Spinal cord (tissue), 10 donors: ENCODE results near the gene DELE1. TPM values are rescaled to one million over a fixed set of nuclear protein-coding genes. Genes with fewer than 3 reads are reported as not detected.

ENCODE experiments used
- DNase-seq, 6 donors: peaks; one replicate each; pipeline versions ENCODE4 v3.0.0 to v3.0.0-alpha.2; 2013 to 2015; ENCODE audit warnings: low spot score in 6 of 6, low read depth in 4 of 6
- H3K27ac ChIP-seq: one replicate; pipeline ENCODE4 v1.5.1; 2013; ENCODE audit warnings: low read depth, low read length, control low read depth
- H3K27me3 ChIP-seq: one replicate; pipeline ENCODE4 v1.6.1; 2013; ENCODE audit warnings: low read length; ENCODE audit not compliant: control insufficient read depth, insufficient read depth
- H3K36me3 ChIP-seq: one replicate; pipeline ENCODE4 v1.6.1; 2013; ENCODE audit warnings: low read length; ENCODE audit not compliant: control insufficient read depth, insufficient read depth
- H3K4me1 ChIP-seq: one replicate; pipeline ENCODE4 v1.6.1; 2013; ENCODE audit warnings: low read length; ENCODE audit not compliant: control insufficient read depth, insufficient read depth
- H3K4me3 ChIP-seq: one replicate; pipeline ENCODE4 v1.5.1; 2013; ENCODE audit warnings: low read depth, low read length, control low read depth
- H3K9me3 ChIP-seq: one replicate; pipeline ENCODE4 v1.6.1; 2013; ENCODE audit warnings: low read length; ENCODE audit not compliant: control insufficient read depth, insufficient read depth
- WGBS: methylation state at CpG from one replicate; pipeline ENCODE4 v1.1.5; 2013; ENCODE audit warnings: missing lambda C conversion rate; ENCODE audit not compliant: insufficient coverage; 5-methylcytosine and 5-hydroxymethylcytosine counted together
- polyA plus RNA-seq, 2 donors: library from polyadenylated mRNA; unstranded; fragments of 120-200 nt; gene quantifications; one replicate each; pipeline ENCODE4 v1.2.1, GENCODE V29; 2013; ENCODE audit not compliant: insufficient read length in 2 of 2
- total RNA-seq, 2 donors: library from RNA; depleted of rRNA in 1 of 2; stranded (reverse); fragments of 120-200 nt in 1 of 2; fragments of >200 nt in 1 of 2; gene quantifications; one replicate each; pipeline versions ENCODE4 v1.2.3 to v1.2.4, GENCODE V29; 2013 to 2014
- donor health status: healthy.

Gene DELE1
- total and polyA plus RNA-seq, 4 donors: 41.4 to 94.2 (median 82.3) TPM

DNA sequence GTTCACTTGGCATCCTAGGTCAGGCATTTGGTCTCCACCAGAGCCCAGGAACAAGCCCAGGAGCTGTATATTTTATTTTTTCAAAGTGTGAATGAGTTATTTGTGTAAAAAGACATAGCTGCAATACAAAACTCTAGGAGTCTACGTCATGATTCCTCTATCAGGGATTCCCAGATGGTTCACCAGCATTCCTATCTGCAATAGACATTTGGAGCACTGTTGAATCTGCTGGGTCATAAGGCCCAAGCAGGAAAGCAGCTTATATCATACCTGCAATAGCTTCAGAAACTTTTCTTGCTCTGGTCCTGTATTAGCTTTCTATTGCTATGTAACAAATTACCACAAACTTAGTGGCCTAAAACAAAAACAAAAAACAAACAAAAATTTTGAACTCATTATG is 16.7 kb upstream of the DELE1 start:
- no peak overlapping the region for H3K27ac ChIP-seq
- H3K36me3 ChIP-seq: no peaks in the 10 kb centered on the region
- no peaks in the 10 kb centered on the region for H3K4me1 ChIP-seq
- H3K9me3 ChIP-seq: no peaks in the 10 kb centered on the region
- no peaks in the 10 kb centered on the region for H3K27me3 ChIP-seq
- no peak for DNase-seq
- 0% methylated on average over 1 of the region's 1 CpG for WGBS
- no peak overlapping the region for H3K4me3 ChIP-seq

DNA sequence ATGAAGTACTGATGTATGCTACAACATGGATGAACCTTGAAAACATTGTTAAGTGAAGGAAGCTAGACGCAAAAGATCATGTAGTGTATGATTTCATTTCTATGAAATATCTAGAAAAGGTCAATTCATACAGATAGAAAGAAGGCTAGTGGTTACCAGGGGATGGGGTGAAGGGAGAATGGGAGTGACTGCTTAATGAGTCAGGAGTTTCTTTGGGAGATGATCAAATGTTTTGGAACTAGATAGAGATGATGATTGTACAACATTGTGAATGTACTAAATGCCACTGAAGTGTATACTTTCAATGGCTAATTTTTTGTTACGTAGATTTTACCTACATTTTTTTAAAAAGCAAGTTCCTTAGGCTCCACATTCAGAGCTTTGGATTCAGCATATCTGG is 14.9 kb upstream of the DELE1 start:
- Histone ChIP-seq H3K4me1 (peaks cover 5% of the 10 kb centered on the region), H3K9me3 (no peaks in the 10 kb centered on the region), H3K36me3 (no peaks in the 10 kb centered on the region), H3K27me3 (no peaks in the 10 kb centered on the region), H3K4me3 (no peak overlapping the region), H3K27ac (no peak overlapping the region)
- no CpG with 5 or more reads among the region's 2 CpGs for WGBS
- DNase-seq: no peak

DNA sequence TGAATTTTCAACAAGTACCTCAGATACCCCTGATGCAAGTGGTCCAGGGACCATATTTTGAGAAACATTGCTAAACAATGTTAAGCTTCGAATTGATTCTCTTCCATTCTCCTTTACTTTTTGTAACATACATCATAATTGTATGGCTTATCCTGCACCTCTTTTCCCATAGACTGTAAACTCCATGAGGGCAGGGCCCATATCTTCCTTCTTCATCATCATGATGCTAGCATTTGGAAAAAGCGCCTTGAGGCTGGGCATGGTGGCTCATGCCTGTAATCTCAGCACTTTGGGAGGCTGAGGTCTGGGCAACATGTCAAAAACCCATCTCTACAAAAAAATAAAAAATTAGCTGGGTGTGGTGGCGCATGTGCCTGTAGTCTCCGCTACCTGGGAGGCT is 14.5 kb upstream of the DELE1 start:
- Histone ChIP-seq H3K4me3 (no peak overlapping the region), H3K36me3 (no peaks in the 10 kb centered on the region), H3K4me1 (peaks cover 9% of the 10 kb centered on the region), H3K27ac (no peak overlapping the region), H3K9me3 (no peaks in the 10 kb centered on the region), H3K27me3 (no peaks in the 10 kb centered on the region)
- no peak for DNase-seq
- WGBS: 20% methylated on average over 2 of the region's 4 CpGs

DNA sequence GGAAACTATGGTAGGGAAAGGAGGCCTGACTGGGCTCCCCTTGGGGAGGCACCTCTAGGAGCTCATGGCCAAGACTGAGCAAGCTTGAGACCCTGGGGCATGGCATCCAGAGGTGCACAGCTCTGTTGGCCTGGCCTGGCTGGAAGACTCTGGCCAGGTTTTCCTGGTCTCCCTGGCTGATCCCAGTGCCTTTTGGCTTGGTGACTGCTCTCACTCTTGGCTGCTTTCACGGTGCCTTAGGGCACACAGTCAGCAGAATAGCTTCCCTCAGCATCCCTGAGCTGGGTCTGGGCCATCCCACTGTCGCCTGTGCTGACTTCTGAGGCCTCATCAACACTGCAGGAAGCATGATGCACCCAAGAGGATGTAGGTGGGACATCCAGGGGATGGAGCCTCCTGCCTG is 13.4 kb upstream of the DELE1 start:
- H3K36me3 ChIP-seq: no peaks in the 10 kb centered on the region
- DNase-seq: no peak
- H3K4me1 ChIP-seq: peaks cover 12% of the 10 kb centered on the region
- H3K9me3 ChIP-seq: no peaks in the 10 kb centered on the region
- H3K27ac ChIP-seq: no peak overlapping the region
- WGBS: 49% methylated on average over 2 of the region's 2 CpGs
- H3K4me3 ChIP-seq: no peak overlapping the region
- no peaks in the 10 kb centered on the region for H3K27me3 ChIP-seq

DNA sequence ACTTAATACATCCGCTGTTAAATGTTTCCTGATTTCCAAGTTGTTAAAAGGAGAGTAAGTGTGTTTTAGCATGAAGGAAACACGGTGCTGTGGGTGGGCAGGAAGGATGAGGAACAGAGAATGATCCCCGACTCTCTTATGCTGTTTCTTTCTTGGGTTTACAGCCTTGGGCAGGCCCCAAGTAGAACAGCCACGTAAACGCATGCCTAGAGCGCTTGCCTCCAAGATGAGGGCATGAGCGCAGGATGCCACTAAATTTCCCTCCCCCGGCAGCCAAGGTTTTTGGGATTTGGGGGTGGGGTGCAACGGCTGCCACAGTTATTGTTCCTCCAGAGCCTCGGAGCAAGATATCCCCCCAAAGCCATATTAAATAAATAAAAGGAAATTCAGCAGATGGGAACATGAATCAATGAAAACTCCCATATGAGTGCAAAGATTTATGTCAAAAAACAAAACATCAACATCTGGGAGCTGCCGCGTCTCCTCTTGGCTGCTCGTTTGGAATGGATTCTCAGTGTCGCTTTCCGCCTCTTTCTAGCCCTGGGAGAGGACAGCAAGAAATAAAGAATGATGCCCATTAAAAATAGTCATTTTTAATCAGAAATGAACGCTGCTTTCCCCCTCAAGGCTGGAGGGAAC is 10.0 kb upstream of the DELE1 start:
- Histone ChIP-seq H3K27ac (peak overlapping the region; percentile 27), H3K4me3 (peak overlapping the region; percentile 35), H3K4me1 (peaks cover 12% of the 10 kb centered on the region), H3K27me3 (no peaks in the 10 kb centered on the region), H3K36me3 (no peaks in the 10 kb centered on the region), H3K9me3 (no peaks in the 10 kb centered on the region)
- peak in 4 of 6 donors; percentile 4 to 84 (median 27) for DNase-seq
- 10% methylated on average over 9 of the region's 16 CpGs for WGBS

DNA sequence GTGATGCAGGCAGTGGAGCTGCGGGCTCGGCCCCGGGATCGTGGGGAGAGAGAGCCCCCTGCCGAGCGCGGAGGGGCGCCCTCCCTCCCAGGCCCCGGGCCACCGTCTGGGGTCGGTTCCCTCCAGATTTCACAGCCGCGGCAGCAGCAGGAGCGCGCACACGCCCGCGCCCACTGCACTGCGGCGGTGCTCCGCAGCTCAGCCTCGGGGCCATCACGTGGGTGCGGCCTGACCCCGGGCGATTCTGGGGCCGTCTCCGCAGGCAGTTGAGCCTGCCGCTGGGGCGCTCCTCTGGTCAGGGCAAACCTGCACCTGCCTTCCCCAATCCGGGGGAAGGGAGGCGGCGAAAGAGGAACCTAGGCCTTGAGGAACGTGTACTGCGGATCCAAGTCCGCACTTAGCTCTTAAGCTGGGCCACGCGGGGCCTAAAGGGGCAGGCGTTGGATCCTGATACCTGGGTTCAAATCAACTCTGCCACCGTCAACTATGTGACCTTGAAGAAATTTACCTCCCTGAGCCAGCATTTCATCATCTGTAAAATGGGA is 9.4 kb upstream of the DELE1 start:
- Histone ChIP-seq H3K4me3 (peak overlapping the region; percentile 35), H3K9me3 (no peaks in the 10 kb centered on the region), H3K27ac (peak overlapping the region; percentile 27), H3K27me3 (no peaks in the 10 kb centered on the region), H3K36me3 (no peaks in the 10 kb centered on the region), H3K4me1 (peaks cover 12% of the 10 kb centered on the region)
- WGBS: 8% methylated on average over 38 of the region's 40 CpGs
- DNase-seq: peak in 5 of 6 donors; percentile 21 to 74 (median 23)

DNA sequence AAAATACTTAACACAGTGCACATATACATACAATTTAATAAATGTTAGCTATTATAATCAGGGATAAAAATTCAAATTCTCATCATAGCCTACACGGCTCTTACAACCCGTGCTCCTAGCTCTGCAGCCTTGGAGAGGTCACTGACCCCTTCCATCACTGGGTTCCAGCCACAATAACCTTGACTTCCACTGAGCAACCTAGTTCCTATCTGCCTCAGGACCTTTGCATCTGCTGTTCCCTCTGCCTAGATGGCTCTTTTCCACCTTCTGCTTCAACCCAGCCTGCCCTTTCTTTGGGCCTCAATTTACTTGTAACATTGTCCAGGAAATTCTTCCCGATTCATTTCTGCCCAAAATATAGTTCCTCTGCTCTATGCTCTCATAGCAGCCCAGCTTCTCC is 8.9 kb upstream of the DELE1 start:
- Histone ChIP-seq H3K36me3 (no peaks in the 10 kb centered on the region), H3K27ac (no peak overlapping the region), H3K4me3 (no peak overlapping the region), H3K4me1 (peaks cover 12% of the 10 kb centered on the region), H3K9me3 (no peaks in the 10 kb centered on the region), H3K27me3 (no peaks in the 10 kb centered on the region)
- DNase-seq: no peak
- 93% methylated on average over 3 of the region's 3 CpGs for WGBS

DNA sequence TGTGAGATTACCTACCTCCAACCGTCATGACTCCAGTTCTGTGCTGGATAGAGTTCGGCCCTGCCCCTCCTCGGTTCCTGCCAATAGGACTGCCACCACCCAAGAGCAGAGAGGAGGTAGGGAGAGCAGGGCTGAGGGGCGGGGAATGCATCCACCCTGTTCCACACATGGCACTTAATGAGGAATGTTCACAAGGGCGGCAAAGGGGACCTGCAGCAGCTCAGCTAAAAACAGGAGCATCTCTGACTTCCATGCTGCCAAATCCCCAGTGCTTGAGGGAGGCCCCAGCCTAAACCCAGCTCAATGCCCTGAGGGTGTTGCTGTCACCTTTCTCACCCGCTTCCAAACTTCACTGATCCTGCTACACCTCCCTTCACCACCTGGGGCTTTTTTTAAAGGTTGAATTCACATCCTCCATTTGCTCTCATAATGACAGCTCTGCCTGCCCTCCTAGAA is 7.8 kb upstream of the DELE1 start:
- no peak overlapping the region for H3K4me3 ChIP-seq
- peaks cover 12% of the 10 kb centered on the region for H3K4me1 ChIP-seq
- no peaks in the 10 kb centered on the region for H3K27me3 ChIP-seq
- H3K9me3 ChIP-seq: no peaks in the 10 kb centered on the region
- 37% methylated on average over 3 of the region's 6 CpGs for WGBS
- no peaks in the 10 kb centered on the region for H3K36me3 ChIP-seq
- H3K27ac ChIP-seq: no peak overlapping the region
- DNase-seq: no peak

DNA sequence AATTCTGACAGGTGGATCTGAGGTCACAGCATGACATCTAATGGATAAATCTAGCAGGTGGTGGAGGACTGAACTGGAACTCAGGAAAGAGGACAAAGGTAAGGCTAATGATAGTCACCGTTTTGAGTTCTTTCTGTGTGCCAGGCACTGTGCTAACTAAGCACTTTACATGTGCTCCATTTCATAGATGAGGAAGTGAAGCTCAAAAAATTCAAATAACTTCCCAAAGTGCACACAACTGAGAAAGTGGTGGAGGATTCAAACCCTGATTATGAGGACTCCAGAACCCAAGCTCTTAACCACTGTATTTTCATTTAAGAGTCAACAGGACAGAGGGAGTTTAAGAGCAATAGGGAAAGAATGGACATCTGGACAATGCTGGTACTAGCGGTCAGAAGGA is 7.1 kb upstream of the DELE1 start:
- no peaks in the 10 kb centered on the region for H3K36me3 ChIP-seq
- 87% methylated on average over 1 of the region's 2 CpGs for WGBS
- peaks cover 12% of the 10 kb centered on the region for H3K4me1 ChIP-seq
- no peak overlapping the region for H3K4me3 ChIP-seq
- no peaks in the 10 kb centered on the region for H3K27me3 ChIP-seq
- H3K27ac ChIP-seq: no peak overlapping the region
- no peaks in the 10 kb centered on the region for H3K9me3 ChIP-seq
- DNase-seq: no peak

DNA sequence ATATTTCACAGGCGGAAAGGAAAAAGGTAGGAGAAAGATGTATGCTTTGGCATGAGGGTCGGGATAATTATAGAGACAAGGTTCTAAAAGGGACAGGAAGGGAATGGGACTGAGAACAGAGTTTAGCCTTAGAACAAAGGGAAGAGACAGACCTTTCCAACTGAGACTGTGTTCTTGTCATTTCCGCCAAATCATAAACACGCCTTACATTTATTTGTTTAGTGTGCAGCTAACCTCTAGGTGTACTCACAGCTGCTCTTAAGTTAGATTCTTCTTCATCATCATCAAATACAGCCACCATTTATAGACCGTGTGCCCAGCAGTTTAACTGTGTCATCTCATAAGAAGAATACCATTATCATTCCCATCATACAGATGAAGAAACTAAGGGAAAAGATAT is 5.9 kb upstream of the DELE1 start:
- Histone ChIP-seq H3K36me3 (no peaks in the 10 kb centered on the region), H3K27me3 (no peaks in the 10 kb centered on the region), H3K4me3 (no peak overlapping the region), H3K4me1 (peaks cover 15% of the 10 kb centered on the region), H3K27ac (no peak overlapping the region), H3K9me3 (no peaks in the 10 kb centered on the region)
- no peak for DNase-seq
- 71% methylated on average over 4 of the region's 5 CpGs for WGBS
